GM21717 (cell line): ENCODE measurements around the gene TMEM63B.
"Not testable (repeated sequence)": the region's sequence is repeated elsewhere in the genome, so short reads cannot be mapped to it uniquely, and the experiment has no call there.

Experiments used
- ATAC-seq: cut with Tn5 transposase; IDR thresholded peaks from one replicate; pipeline ENCODE4 v1.9.1; 2021; ENCODE audit warnings: mild to moderate bottlenecking, moderate library complexity; ENCODE audit not compliant: unreplicated experiment

The TMEM63B gene

DNA sequence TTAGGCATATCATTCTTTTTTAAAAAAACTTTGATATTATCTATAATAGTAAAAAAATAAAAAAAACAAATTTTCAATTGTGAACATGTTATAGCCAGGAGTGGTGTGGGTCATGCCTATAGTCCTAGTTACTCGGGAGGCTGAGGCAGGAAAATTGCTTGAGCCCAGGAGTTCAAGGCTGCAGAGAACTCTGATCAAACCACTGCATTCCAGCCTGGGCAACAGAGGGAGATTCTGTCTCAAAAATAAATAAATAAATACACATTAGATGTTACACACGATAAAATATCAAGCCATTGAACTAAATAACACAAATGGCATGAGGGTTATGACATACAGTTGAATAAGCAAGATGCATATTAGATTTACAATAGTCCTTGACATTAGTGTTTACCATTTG, 61.5 kb downstream of the TMEM63B start:
- no peak for ATAC-seq

DNA sequence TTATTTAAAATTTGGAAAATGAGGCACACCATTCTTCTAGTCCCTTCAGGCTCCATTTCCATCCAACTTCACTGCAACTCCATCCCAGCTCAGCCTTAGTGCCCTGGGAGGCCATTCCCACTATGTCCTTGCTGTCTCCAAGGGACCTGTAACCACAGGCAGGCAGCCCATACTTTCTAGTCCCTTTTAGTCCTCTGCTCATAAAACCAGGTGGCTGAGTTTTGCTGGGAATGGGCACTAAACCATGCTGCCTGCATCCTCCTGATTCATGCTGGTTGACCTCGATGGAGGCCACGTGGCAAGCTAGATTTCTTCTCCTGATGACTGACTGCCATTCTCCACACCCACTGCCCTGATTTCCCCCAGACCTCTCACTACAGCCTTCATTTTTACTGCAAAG, 61.9 kb downstream of the TMEM63B start:
- no peak for ATAC-seq

DNA sequence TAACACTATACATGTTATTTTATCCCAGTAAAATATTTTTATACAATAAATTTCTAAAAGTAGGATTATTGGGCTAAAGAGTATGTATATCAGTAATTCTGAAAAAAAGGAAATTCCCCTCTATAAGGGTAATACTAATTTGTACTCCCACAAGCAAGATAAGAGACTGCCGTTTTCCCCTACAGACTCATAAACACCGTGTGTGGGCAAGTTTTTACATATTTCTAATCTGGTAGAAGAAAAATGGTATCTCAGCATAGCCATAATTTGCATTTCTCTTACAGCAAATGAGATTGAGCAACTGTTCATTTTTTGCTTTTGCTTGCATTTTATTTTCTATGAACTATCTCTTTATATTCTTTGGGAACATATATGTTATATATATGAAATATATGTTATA, 63.4 kb downstream of the TMEM63B start:
- peak; percentile 83 for ATAC-seq

DNA sequence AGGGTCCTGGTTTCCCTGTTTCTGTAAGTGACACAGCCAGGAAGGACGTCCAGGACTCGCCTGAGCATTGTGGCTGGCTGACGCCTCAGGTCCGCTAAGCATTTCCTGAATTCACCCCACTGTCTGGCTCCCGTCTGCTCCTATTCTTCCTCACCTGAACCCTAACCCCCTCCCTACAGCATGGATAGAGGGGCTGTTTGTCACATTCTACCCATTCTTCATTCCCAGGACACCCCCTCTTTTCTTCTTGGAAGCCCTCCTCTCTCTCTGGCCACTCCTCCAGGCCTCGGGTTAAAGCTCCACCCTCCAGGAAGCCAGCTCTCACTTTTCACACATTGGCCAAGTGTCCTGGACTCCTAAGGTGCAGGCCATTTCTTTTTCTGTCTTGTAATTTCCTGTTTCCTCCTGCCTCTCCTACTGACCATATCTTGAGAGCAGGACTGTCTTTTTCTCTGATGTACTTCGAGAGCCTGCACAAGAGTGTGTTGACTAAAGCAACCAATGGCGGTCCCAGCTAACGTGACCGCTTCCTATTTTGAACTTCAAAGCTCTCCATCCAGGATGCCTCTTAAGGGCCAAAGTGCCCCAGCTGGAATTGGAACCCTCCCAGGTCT, 65.2 kb downstream of the TMEM63B start:
- no peak for ATAC-seq

DNA sequence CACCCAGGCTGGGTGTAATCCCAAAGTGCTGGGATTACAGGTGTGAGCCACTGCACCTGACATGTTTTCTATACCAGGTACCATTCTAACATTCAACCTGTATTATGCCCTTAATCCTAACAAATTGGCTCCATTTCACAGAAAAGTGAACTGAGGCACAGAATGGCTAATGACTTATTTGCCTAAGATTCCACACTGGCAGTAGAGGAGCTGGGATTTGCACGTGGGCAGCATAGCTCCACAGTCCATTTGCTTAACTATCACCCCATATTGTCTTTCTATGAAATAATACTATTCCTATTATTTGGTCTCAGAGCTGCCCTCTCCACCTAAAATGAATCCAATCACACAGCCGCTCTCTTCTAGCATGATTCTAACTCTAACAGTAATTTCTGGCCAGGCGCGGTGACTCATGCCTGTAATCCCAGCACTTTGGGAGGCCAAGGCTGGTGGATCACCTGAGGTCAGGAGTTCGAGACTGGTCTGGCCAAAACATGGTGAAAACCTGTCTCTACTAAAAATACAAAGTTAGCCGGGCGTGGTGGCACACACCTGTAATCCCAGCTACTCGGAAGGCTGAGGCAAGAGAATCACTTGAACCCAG, 66.1 kb downstream of the TMEM63B start:
- ATAC-seq: no peak

DNA sequence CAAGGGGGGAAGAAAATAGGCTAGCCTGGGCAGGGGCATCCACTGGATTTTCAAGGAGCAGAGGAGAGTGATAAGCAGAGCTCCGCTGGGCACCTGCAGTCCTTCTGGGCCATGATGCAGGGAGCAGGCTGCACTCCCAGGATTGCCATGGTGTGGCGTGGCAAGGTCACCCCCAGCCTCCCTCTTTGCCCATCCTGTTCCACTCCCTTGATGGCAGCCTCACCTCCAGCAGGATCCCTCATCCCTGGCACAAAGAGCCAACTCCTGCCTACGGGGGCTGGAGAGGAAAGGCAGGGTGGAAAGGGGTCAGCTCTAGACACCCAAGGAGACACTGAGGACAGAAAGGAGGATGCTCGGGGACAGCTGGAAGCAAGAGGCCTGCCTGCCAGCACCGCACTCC, 67.0 kb downstream of the TMEM63B start:
- ATAC-seq: no peak

DNA sequence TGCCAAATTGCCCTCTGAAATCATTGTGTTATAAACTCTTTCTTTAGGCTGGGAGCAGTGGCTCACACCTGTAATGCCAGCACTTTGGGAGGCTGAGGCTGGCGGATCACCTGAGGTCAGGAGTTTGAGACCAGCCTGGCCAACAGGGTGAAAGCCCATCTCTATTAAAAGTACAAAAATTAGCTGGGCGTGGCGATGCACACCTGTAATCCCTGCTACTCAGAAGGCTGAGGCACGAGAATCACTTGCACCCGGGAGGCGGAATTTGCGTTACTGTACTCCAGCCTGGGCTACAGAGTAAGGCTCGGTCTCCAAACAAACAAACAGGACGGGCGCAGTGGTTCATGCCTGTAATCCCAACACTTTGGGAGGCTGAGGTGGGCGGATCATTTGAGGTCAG, 69.0 kb downstream of the TMEM63B start:
- ATAC-seq: not testable (repeated sequence)

DNA sequence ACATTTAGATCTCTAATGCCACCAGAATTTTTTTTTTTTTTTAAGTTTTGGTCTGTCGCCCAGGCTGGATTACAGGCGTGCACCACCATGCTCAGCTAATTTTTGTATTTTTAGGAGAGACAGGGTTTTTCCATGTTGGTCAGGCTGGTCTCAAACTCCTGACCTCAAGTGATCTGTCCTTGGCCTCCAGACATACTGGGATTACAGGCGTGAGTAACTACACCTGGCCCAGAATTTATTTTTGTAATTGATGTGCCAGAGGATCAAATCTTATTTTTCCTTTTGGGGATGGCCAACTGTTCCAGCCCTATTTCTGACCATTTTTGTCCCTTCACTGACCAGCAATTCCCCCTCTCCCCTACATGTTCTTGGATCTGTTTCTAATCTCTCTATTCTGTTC, 71.3 kb downstream of the TMEM63B start:
- no peak for ATAC-seq

DNA sequence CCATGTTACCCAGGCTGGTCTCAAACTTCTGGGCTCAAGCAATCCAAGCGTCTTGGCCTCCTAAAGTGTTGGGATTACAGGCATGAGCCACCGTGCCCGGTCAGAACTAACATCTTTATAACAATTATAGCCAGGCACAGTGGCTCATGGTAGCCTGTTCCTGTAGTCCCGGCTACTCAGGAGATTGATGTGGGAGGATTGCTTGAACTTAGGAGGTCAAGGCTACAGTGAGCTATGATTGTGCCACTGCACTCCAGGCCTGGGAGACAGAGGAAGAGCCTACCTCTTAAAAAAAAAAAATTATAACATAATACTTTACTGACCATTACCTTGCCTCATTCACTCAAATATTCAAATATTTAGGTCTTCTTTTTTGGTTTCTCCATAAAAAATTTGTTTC, 72.5 kb downstream of the TMEM63B start:
- ATAC-seq: no peak

DNA sequence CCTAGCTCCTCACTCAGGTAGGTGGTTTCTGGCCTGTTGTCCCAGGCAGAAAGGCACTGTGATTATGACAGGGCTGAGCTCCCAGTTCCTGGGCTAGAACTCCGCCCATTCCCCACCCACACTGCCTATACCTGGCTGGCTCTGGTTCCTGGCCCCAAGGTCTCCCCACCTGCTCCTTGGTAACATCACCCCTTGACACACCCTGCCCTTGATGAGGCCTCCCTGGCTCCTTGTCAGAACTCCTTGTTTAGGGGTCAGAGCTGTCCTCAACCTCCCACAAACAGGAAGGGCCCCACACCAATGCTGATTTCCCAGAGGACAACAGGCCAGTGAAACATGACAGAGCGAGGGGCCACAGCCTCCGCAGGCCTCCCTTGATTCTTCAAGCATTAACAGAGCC, 73.8 kb downstream of the TMEM63B start:
- ATAC-seq: no peak

DNA sequence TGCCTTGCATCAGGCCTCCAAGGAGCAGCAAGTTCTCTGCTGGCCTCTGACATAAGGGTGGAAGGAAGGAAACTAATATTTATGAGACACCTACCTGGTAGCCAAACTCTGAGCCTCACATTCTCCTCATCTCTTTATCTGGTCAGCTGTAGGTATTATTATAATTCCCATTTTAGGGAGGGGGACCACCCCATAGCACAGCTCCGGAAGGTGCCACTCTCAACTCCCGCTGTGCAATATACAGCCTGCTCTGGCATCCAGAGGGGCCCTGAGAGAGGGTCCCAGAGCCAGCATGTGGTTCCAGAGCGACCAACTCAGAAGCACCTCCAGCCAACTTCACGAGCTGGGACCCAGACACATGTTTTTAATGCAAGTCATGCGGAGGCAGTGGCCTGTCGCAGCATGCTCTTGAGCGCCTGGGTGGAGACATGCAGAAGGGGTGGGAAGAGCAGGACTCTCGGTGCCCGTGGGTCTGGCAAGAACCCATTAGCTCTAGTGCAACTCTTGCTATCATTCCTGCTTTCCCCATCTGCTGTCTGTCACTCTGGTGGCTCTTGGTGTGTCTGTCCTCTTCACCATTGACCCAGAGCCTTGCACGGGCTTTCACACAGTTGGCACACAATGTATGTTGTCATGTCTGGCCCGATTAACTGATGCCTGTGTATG, 74.4 kb downstream of the TMEM63B start:
- no peak for ATAC-seq

DNA sequence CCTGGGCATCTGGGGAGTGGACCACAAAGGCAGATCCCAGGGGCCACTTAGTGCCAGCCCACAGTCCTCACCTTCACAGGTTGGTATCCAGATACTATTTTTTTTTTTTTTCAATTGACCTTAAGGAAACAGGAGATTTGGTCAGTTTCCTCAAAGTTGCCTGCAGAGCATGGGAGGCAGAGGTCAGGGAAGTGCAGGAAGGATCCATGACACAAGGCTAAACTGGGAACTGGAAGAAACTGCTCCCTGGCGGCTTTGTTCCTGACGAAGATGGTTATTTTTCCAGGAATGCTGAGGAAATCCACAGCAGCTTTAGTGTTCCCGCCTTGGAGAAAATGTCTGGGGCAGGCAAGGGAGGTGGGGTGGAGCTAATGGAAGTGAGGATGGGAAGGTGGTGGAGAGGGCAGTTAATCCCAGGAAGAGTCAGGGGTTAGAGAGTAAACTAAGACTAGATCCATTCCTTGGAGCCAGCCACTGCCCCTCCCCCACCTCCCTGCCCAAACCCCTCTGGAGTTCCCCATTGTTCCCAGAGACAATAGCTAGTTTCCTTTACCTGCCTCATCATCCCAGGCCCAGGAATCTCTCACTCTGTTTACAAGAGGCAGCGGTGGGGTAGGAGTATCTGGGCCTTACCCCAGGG, 75.1 kb downstream of the TMEM63B start:
- no peak for ATAC-seq

DNA sequence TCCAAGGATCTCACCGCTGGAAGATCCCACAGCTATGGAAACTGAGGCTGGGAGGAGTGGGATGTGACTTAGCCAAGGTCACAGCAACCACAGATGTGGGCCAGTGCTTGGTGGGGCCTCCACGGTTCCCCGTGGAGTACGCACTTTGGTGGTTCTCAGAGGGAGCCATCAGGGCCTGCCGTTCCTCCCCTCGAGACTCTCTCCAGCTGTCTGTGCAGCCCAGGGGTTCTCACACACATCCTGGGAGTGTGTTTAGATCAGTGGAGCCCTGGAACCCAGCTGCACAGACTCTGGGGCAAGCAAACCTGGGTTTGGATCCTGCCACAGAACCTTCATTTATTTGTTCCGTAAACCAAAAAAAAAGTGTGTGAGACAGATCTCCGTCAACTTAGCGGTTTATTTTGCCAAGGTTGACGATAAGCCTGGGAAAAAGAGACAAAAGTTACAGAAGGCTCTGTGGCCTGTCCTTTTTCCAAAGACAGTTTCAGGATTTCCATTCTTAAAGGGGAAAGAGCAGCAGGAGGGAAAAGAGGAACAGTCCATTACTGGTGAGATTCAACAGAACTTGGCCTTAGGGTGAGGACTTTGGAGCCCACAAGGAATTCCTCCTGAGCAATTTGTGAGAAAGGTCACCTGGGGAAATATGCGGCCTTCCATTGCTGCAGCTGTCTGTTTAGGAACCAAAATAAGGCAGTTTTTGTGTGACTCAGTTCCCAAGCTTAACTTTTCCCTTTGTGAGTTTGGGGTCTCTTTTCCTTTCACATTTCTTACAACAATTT, 75.8 kb downstream of the TMEM63B start:
- no peak for ATAC-seq

DNA sequence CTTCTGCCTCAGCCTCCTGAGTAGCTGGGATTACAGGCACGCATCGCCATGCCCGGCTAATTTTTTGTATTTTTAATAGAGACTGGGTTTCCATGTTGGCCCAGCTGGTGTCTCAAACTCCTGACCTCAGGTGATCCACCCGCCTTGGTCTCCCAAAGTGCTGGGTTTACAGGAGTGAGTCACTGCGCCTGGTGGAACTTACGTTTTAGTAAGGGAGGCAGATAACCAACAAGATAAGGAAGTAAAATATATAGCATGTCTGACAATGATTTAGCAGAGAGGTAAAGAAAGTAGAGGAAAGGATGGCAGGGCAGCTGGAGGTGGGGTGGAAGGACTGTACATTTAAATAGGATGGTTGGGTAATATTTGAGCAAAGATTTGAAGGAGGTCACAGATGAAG, 76.6 kb downstream of the TMEM63B start:
- no peak for ATAC-seq
